H1 (cell line): Measurements from ENCODE around the gene OAT. TPM values are rescaled to one million over a fixed set of nuclear protein-coding genes. Genes with fewer than 3 reads are reported as not detected.
A peak's percentile ranks its signal among the peaks of the same experiment; 100 is the strongest.

Source experiments
- CTCF ChIA-PET: fragments of 300-600 bp; sonication (Branson Sonifier 250); formaldehyde crosslinking; loops from one replicate; lab custom pipeline; 2021; ENCODE audit not compliant: partially characterized antibody; lab: Charles Lee
- POLR2A ChIA-PET: fragments of 300-600 bp; sonication (Branson Sonifier 250); formaldehyde crosslinking; loops from one replicate; lab custom pipeline; 2021; ENCODE audit warnings: inconsistent platforms; ENCODE audit not compliant: partially characterized antibody; lab: Charles Lee
- DNase-seq, 2 experiments: peaks; one replicate each; pipeline versions ENCODE4 v3.0.0 to v3.0.0-alpha.2; 2010 to 2022; ENCODE audit warnings: low spot score in 2 of 2, low read depth in 1 of 2, mixed read lengths in 1 of 2
- FAIRE-seq: peaks from 2 replicates; lab custom pipeline; 2011; peaks lifted over from hg19 to GRCh38; lab: Jason Lieb, UNC
- H2AFZ ChIP-seq: 2 replicates; pipeline ENCODE4 v1.8.1; 2012; ENCODE audit warnings: low read length, inconsistent platforms
- H2AK5ac ChIP-seq: 2 replicates; pipeline ENCODE4 v1.6.1; 2013; ENCODE audit warnings: low read depth, low read length
- H2BK120ac ChIP-seq: replicated peaks from 2 replicates; pipeline ENCODE3; 2013; ENCODE audit warnings: low read depth, low read length, inconsistent platforms
- H2BK12ac ChIP-seq: 2 replicates; pipeline ENCODE4 v1.6.1; 2013; ENCODE audit warnings: low read depth, low read length
- H2BK15ac ChIP-seq: 2 replicates; pipeline ENCODE4 v1.6.1; 2013; ENCODE audit warnings: low read length
- H2BK20ac ChIP-seq: 2 replicates; pipeline ENCODE4 v1.6.1; 2013; ENCODE audit warnings: low read length
- H2BK5ac ChIP-seq: 2 replicates; pipeline ENCODE4 v1.6.1; 2013; ENCODE audit warnings: low read depth, low read length
- H3K14ac ChIP-seq: 2 replicates; pipeline ENCODE4 v1.6.1; 2013; ENCODE audit warnings: inconsistent platforms; ENCODE audit not compliant: insufficient read length
- H3K18ac ChIP-seq: 2 replicates; pipeline ENCODE4 v1.6.1; 2013; ENCODE audit warnings: low read length; ENCODE audit errors: extremely low read depth
- H3K23ac ChIP-seq: 2 replicates; pipeline ENCODE4 v1.6.1; 2013; ENCODE audit warnings: inconsistent platforms; ENCODE audit not compliant: insufficient read length
- H3K23me2 ChIP-seq: 2 replicates; pipeline ENCODE4 v1.6.1; 2013; ENCODE audit warnings: low read depth, low read length
- H3K27ac ChIP-seq: 2 replicates; pipeline ENCODE4 v1.6.1; 2011; ENCODE audit warnings: low read depth, low read length, inconsistent platforms
- H3K27me3 ChIP-seq, 4 experiments: replicated peaks in 1 of 4; 1 replicate in 1 of 4; 2 replicates in 3 of 4; pipeline versions ENCODE4 v1.6.1 to v1.8.1; 2011 to 2013; ENCODE audit warnings: low read length in 3 of 4, mild to moderate bottlenecking in 3 of 4, inconsistent platforms in 2 of 4, mixed read lengths in 2 of 4, moderate library complexity in 1 of 4; ENCODE audit not compliant: control insufficient read depth in 3 of 4, insufficient read depth in 3 of 4; ENCODE audit errors: extremely low read depth in 1 of 4
- H3K36me3 ChIP-seq, 4 experiments: 2 replicates each; pipeline versions ENCODE4 v1.6.1 to v1.8.1; 2011 to 2013; ENCODE audit warnings: mild to moderate bottlenecking in 4 of 4, low read length in 3 of 4, moderate library complexity in 2 of 4, control low read depth in 1 of 4, inconsistent platforms in 1 of 4; ENCODE audit not compliant: insufficient read depth in 4 of 4, control insufficient read depth in 2 of 4
- H3K4ac ChIP-seq: replicated peaks from 2 replicates; pipeline ENCODE3; 2013; ENCODE audit warnings: low read length, low read depth, mixed read lengths, inconsistent platforms; ENCODE audit not compliant: insufficient read length
- H3K4me1 ChIP-seq, 4 experiments: replicated peaks in 1 of 4; 1 replicate in 1 of 4; 2 replicates in 3 of 4; pipeline versions ENCODE4 v1.6.1 to v1.8.1; 2011 to 2013; ENCODE audit warnings: low read length in 3 of 4, inconsistent platforms in 2 of 4, mixed read lengths in 1 of 4; ENCODE audit not compliant: insufficient read depth in 4 of 4, control insufficient read depth in 3 of 4
- H3K4me2 ChIP-seq, 2 experiments: 2 replicates each; pipeline versions ENCODE4 v1.6.1 to v1.8.1; 2011 to 2013; ENCODE audit warnings: low read depth in 2 of 2, low read length in 2 of 2, control low read depth in 1 of 2, inconsistent platforms in 1 of 2, mild to moderate bottlenecking in 1 of 2; ENCODE audit not compliant: insufficient read depth in 1 of 2
- H3K4me3 ChIP-seq, 4 experiments: fragments of 200-600, 300-600 bp in 1 of 4; sonication (generic), shearing (Covaris generic), sonication (Bioruptor Twin) in 1 of 4; 2 replicates each; pipeline versions ENCODE4 v1.5.1 to v1.8.1; 2011 to 2016; ENCODE audit warnings: low read length in 4 of 4, low read depth in 3 of 4, control low read depth in 2 of 4, inconsistent platforms in 2 of 4, mild to moderate bottlenecking in 2 of 4, mixed read lengths in 1 of 4, moderate library complexity in 1 of 4; ENCODE audit not compliant: insufficient read depth in 2 of 4; ENCODE audit errors: extremely low read depth in 1 of 4
- H3K56ac ChIP-seq: replicated peaks from 2 replicates; pipeline ENCODE3; 2013; ENCODE audit warnings: low read depth, mild to moderate bottlenecking, mixed read lengths, low read length, inconsistent platforms; ENCODE audit not compliant: insufficient read length
- H3K79me1 ChIP-seq: 2 replicates; pipeline ENCODE4 v1.6.1; 2013; ENCODE audit warnings: low read depth, low read length, control low read depth
- H3K79me2 ChIP-seq, 2 experiments: 2 replicates each; pipeline versions ENCODE4 v1.6.1 to v1.8.1; 2012 to 2013; ENCODE audit warnings: low read length in 2 of 2, mild to moderate bottlenecking in 2 of 2, inconsistent platforms in 1 of 2; ENCODE audit not compliant: insufficient read depth in 2 of 2, control insufficient read depth in 1 of 2
- H3K9ac ChIP-seq, 4 experiments: replicated peaks in 1 of 4; 1 replicate in 1 of 4; 2 replicates in 3 of 4; pipeline versions ENCODE4 v1.6.1 to v1.8.1; 2011 to 2013; ENCODE audit warnings: low read depth in 3 of 4, low read length in 3 of 4, control low read depth in 2 of 4, mild to moderate bottlenecking in 2 of 4, moderate library complexity in 2 of 4, inconsistent platforms in 1 of 4; ENCODE audit errors: extremely low read depth in 1 of 4
- H3K9me3 ChIP-seq, 2 experiments: 2 replicates each; pipeline versions ENCODE4 v1.6.1 to v1.8.1; 2012 to 2013; ENCODE audit warnings: mild to moderate bottlenecking in 2 of 2, moderate library complexity in 2 of 2, control low read depth in 1 of 2, inconsistent platforms in 1 of 2, low read depth in 1 of 2, low read length in 1 of 2, mixed read lengths in 1 of 2; ENCODE audit not compliant: insufficient read depth in 2 of 2
- H4K20me1 ChIP-seq, 2 experiments: replicated peaks in 1 of 2; 2 replicates each; pipeline versions ENCODE3 to v1.8.1; 2011 to 2013; ENCODE audit warnings: inconsistent platforms in 2 of 2, low read length in 2 of 2, mild to moderate bottlenecking in 1 of 2; ENCODE audit not compliant: insufficient read depth in 2 of 2, control insufficient read depth in 1 of 2
- H4K5ac ChIP-seq: 2 replicates; pipeline ENCODE4 v1.6.1; 2013; ENCODE audit warnings: low read length, low read depth, mixed read lengths, inconsistent platforms; ENCODE audit not compliant: insufficient read length
- H4K8ac ChIP-seq: 2 replicates; pipeline ENCODE4 v1.8.0; 2013; ENCODE audit warnings: mild to moderate bottlenecking, moderate library complexity, low read length, inconsistent platforms; ENCODE audit not compliant: insufficient read depth; ENCODE audit errors: extremely low read depth
- H4K91ac ChIP-seq: replicated peaks from 2 replicates; pipeline ENCODE3; 2013; ENCODE audit warnings: low read length, mixed read lengths, inconsistent platforms; ENCODE audit not compliant: insufficient read length
- ASH2L ChIP-seq: fragments of 200-600, 300-600 bp; sonication (generic); IDR thresholded peaks from one replicate; pipeline ENCODE4 v1.7.1; 2017; ENCODE audit warnings: low read length
- EZH2 ChIP-seq: fragments of 200-600 bp; sonication (generic); IDR thresholded peaks from 2 replicates; pipeline ENCODE4 v1.7.1; 2012; ENCODE audit warnings: low read depth, mild to moderate bottlenecking, moderate library complexity, low read length, inconsistent platforms; ENCODE audit not compliant: severe bottlenecking
- KDM4A ChIP-seq: IDR thresholded peaks from one replicate; pipeline ENCODE4 v1.7.1; 2012; ENCODE audit warnings: low read depth, mild to moderate bottlenecking, moderate library complexity, low read length, inconsistent platforms; ENCODE audit not compliant: severe bottlenecking
- MAX ChIP-seq: IDR thresholded peaks from 2 replicates; pipeline ENCODE4 v1.6.1; 2012; ENCODE audit warnings: inconsistent platforms
- PHF8 ChIP-seq: fragments of 200-600 bp; sonication (generic); conservative IDR thresholded peaks from 2 replicates; pipeline ENCODE4 v1.7.1; 2012; ENCODE audit warnings: low read depth, mild to moderate bottlenecking, inconsistent platforms, low read length, moderate library complexity
- POLR2AphosphoS5 ChIP-seq: IDR thresholded peaks from 2 replicates; pipeline ENCODE4 v1.6.1; 2011; ENCODE audit warnings: low read depth, low read length
- WGBS, 2 experiments: shearing (Covaris generic) in 1 of 2; methylation state at CpG; one replicate each; pipeline versions ENCODE4 v1.1.6 to v1.1.7; 2013 to 2015; ENCODE audit warnings: low lambda C conversion rate in 2 of 2, mixed read lengths in 2 of 2, inconsistent platforms in 1 of 2, low coverage in 1 of 2, missing lambda C conversion rate in 1 of 2; ENCODE audit not compliant: insufficient replicate concordance in 2 of 2, insufficient coverage in 1 of 2, insufficient read length in 1 of 2; ENCODE audit errors: extremely low coverage in 1 of 2, missing lambda C conversion rate in 1 of 2; 5-methylcytosine and 5-hydroxymethylcytosine counted together
- polyA plus RNA-seq, 7 experiments: library from polyadenylated mRNA; depleted of rRNA in 3 of 7; stranded (reverse) in 5 of 7; unstranded in 2 of 7; fragments of >200 nt in 5 of 7; fragments of 200-250 nt in 2 of 7; gene quantifications; 1 replicate in 5 of 7; 2 replicates in 1 of 7; 4 replicates in 1 of 7; pipeline versions ENCODE4 v1.2.1 to v1.2.3, GENCODE V29; 2011 to 2013; ENCODE audit warnings: missing spikeins in 2 of 7, mixed read lengths in 2 of 7
- total RNA-seq: library from RNA; stranded (reverse); fragmentation: NEBNext Ultra II Directional; extraction: Animal tissue kit (Norgen Biotek cat#: 25700); gene quantifications from 2 replicates; pipeline ENCODE4 v1.2.1, GENCODE V29; 2021
- TF ChIP-seq, protein P1 (sequence below): IDR thresholded peaks from 2 replicates; pipeline ENCODE4 v1.6.1; 2011; ENCODE audit warnings: low read length, improper control_type of control experiment

OAT gene
- total and polyA plus RNA-seq, 2 of the 8 experiments (the other 6 are each of a cell fraction or from before 2014, with no cell fraction given) = 67.8 to 121 TPM

- peaks cover 0 to 5% of the 10 kb centered on the region in 2 experiments for H4K20me1 ChIP-seq
- H2BK120ac ChIP-seq = no peak overlapping the region
- CTCF ChIA-PET = interaction anchor here (0.5 to 4.3 kb wide), 13 partner anchors 9 to 751 kb away, joined by 3 to 20 read pairs (median 4); no protein-coding TSS in a partner anchor
- peak overlapping the region; percentile 56 to 80 for H3K4me2 ChIP-seq
- H3K27me3 ChIP-seq = peaks cover 0 to 2% (median 0%) of the 10 kb centered on the region in 4 experiments; a peak in 1 of 7 replicates
- no peak overlapping the region for H2BK15ac ChIP-seq
- peak overlapping the region; percentile 58 to 79 (median 62) for H3K4me3 ChIP-seq
- WGBS, 2 experiments = 2% methylated on average over 34 of the region's 64 CpGs; no CpG with 5 or more reads in 1 of the 2 experiments
- FAIRE-seq = no peak
- H4K8ac ChIP-seq = no peak overlapping the region
- no peak overlapping the region for H3K27ac ChIP-seq
- no peak overlapping the region for H2AK5ac ChIP-seq
- no peak overlapping the region for H4K5ac ChIP-seq
- H3K9me3 ChIP-seq = no peaks in the 10 kb centered on the region
- H3K56ac ChIP-seq = no peak overlapping the region
- peaks cover 2 to 43% of the 10 kb centered on the region in 2 experiments for H3K79me2 ChIP-seq
- peak; percentile 53 for TF ChIP-seq KDM4A
- TF ChIP-seq MAX = peak; percentile 22; the same call in 1 of the 2 replicates
- TF ChIP-seq POLR2AphosphoS5 = no peak
- TF ChIP-seq, protein P1, sequence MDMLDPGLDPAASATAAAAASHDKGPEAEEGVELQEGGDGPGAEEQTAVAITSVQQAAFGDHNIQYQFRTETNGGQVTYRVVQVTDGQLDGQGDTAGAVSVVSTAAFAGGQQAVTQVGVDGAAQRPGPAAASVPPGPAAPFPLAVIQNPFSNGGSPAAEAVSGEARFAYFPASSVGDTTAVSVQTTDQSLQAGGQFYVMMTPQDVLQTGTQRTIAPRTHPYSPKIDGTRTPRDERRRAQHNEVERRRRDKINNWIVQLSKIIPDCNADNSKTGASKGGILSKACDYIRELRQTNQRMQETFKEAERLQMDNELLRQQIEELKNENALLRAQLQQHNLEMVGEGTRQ = peak; percentile 11; the same call in 1 of the 2 replicates
- TF ChIP-seq ASH2L = peak; percentile 15
- no peak for TF ChIP-seq EZH2
- peak; percentile 21; the same call in 1 of the 2 replicates for TF ChIP-seq PHF8
- TF ChIP-seq, all 59 proteins: peak for 5
- H3K14ac ChIP-seq = no peak overlapping the region
- no peak overlapping the region; the same call in 1 of the 2 replicates for H3K18ac ChIP-seq
- no peaks in the 10 kb centered on the region for H3K79me1 ChIP-seq
- H3K4ac ChIP-seq = no peak overlapping the region
- no peaks in the 10 kb centered on the region; a peak in 1 of 8 replicates for H3K36me3 ChIP-seq
- H3K4me1 ChIP-seq = peaks cover 2 to 5% (median 4%) of the 10 kb centered on the region in 4 experiments; a peak in 5 of 7 replicates
- H2AFZ ChIP-seq = no peak overlapping the region
- DNase-seq = peak in 1 of 2 experiments; percentile 77
- H4K91ac ChIP-seq = no peak overlapping the region
- no peak overlapping the region for H2BK12ac ChIP-seq
- H3K9ac ChIP-seq = peak overlapping the region in 1 of 4 experiments; percentile 35; a peak in 2 of 7 replicates
- H2BK20ac ChIP-seq = no peak overlapping the region
- no peak overlapping the region for H3K23ac ChIP-seq
- POLR2A ChIA-PET = interaction anchor here (1.0 to 4.7 kb wide), 23 partner anchors 10 to 347 kb away, joined by 3 to 43 read pairs (median 5); partner anchors contain the start of genes LHPP and NKX1-2
- H2BK5ac ChIP-seq = no peak overlapping the region
- H3K23me2 ChIP-seq = peaks cover 7% of the 10 kb centered on the region; the same call in 1 of the 2 replicates
These were observed 613 bp downstream of the OAT start for GRCh38 chr10:124417895-124418725.
